ENCODE data around the gene AGXT. TPM values are rescaled to one million over a fixed set of nuclear protein-coding genes. Genes with fewer than 3 reads are reported as not detected.

AGXT gene
- total and polyA plus RNA-seq, 2 of the 8 experiments (the other 6 are each of a cell fraction or from before 2014, with no cell fraction given) = 0.03 TPM; not detected in 1

DNA sequence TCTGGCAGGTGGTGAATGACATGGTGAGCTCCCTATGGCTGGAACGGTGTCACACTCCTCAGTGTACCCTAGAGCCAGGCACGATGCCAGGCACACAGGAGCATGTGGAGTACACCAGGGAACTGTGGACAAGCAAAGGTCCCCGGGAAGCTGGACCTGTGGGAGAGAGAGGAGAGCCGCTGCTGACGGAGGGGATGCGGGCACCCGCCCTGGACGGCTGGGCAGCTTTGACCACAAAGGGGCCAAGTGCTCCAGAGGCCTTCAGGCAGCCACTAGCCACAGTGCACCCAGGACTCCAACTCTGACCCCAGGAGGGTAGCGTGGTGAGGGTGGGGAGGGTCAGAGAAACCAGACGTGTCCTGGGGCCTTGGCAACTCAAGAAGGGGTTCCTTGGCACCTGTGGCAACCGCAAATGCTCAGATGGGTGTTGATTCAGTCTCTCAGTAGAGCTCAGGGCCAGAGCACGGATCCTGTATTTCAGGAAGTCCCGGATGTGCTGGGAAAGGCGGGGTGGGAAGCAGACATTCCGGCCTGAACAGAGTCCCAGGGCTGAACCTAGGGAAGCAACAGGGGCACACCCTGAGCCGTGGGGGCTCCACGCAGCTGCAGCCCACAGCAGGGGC is 29.6 kb downstream of the AGXT start:
- no peak overlapping the region for H2BK5ac ChIP-seq (ENCODE audit: low read depth, low read length)
- ChIA-PET POLR2A (ENCODE audit: partially characterized antibody) (interaction anchor here (0.6 kb wide), 1 partner anchor 173 kb away, joined by 3 read pairs; no protein-coding TSS in a partner anchor), CTCF (ENCODE audit: partially characterized antibody) (interaction anchor here (1.0 to 4.1 kb wide), 8 partner anchors 11 to 118 kb away, joined by 3 to 20 read pairs (median 4); no protein-coding TSS in a partner anchor)
- H3K79me2 ChIP-seq (ENCODE audit: control insufficient read depth in 1 of 2, insufficient read depth in 2 of 2, low read length in 2 of 2) = no peaks in the 10 kb centered on the region
- no peaks in the 10 kb centered on the region for H3K79me1 ChIP-seq (ENCODE audit: low read depth, low read length)
- H2BK20ac ChIP-seq (ENCODE audit: low read length) = no peak overlapping the region
- H2BK12ac ChIP-seq (ENCODE audit: low read depth, low read length) = no peak overlapping the region
- H3K4me2 ChIP-seq (ENCODE audit: insufficient read depth in 1 of 2, low read depth in 2 of 2, low read length in 2 of 2) = no peak overlapping the region
- H4K5ac ChIP-seq (ENCODE audit: insufficient read length, low read depth, low read length) = no peak overlapping the region
- peak overlapping the region; percentile 38; the same call in 1 of the 2 replicates for H4K8ac ChIP-seq (ENCODE audit: extremely low read depth, insufficient read depth, low read length)
- H3K27me3 ChIP-seq (replicated peaks in 1 of 4; ENCODE audit: control insufficient read depth in 3 of 4, extremely low read depth in 1 of 4, insufficient read depth in 3 of 4, low read length in 3 of 4) = no peaks in the 10 kb centered on the region
- no peak overlapping the region for H2AFZ ChIP-seq (ENCODE audit: low read length)
- no peak overlapping the region for H3K4ac ChIP-seq (replicated peaks; ENCODE audit: insufficient read length, low read depth, low read length)
- no peak overlapping the region for H3K56ac ChIP-seq (replicated peaks; ENCODE audit: insufficient read length, low read depth, low read length)
- H2AK5ac ChIP-seq (ENCODE audit: low read depth, low read length) = no peak overlapping the region
- no peak overlapping the region for H3K18ac ChIP-seq (ENCODE audit: extremely low read depth, low read length)
- H3K36me3 ChIP-seq (ENCODE audit: control insufficient read depth in 2 of 4, insufficient read depth in 4 of 4, low read length in 3 of 4) = no peaks in the 10 kb centered on the region
- no peak overlapping the region for H3K4me3 ChIP-seq (ENCODE audit: extremely low read depth in 1 of 4, insufficient read depth in 2 of 4, low read depth in 3 of 4, low read length in 4 of 4)
- DNase-seq (ENCODE audit: low read depth in 1 of 2, low spot score in 2 of 2) = no peak
- H3K4me1 ChIP-seq (replicated peaks in 1 of 4; ENCODE audit: control insufficient read depth in 3 of 4, insufficient read depth in 4 of 4, low read length in 3 of 4) = 0 out of 7 replicates have a peak, but pooled peaks cover 0 to 2% (median 0%) of the 10 kb centered on the region in 4 experiments
- no peak overlapping the region for H2BK15ac ChIP-seq (ENCODE audit: low read length)
- WGBS, 2 experiments (ENCODE audit: extremely low coverage in 1 of 2, insufficient coverage in 1 of 2, insufficient read length in 1 of 2, insufficient replicate concordance in 2 of 2, low coverage in 1 of 2, low lambda C conversion rate in 2 of 2, missing lambda C conversion rate in 1 of 2) = 85% methylated on average over 16 of the region's 17 CpGs; no CpG with 5 or more reads in 1 of the 2 experiments
- FAIRE-seq = no peak
- H3K23me2 ChIP-seq (ENCODE audit: low read depth, low read length) = no peaks in the 10 kb centered on the region
- H4K91ac ChIP-seq (replicated peaks; ENCODE audit: insufficient read length, low read length) = no peak overlapping the region
- no peak overlapping the region for H3K14ac ChIP-seq (ENCODE audit: insufficient read length)
- no peak overlapping the region; a peak in 1 of 7 replicates for H3K9ac ChIP-seq (replicated peaks in 1 of 4; ENCODE audit: extremely low read depth in 1 of 4, low read depth in 3 of 4, low read length in 3 of 4)
- peaks cover 0 to 3% of the 10 kb centered on the region in 2 experiments; a peak in 1 of 4 replicates for H3K9me3 ChIP-seq (ENCODE audit: insufficient read depth in 2 of 2, low read depth in 1 of 2, low read length in 1 of 2)
- peaks cover 0 to 2% of the 10 kb centered on the region in 2 experiments for H4K20me1 ChIP-seq (replicated peaks in 1 of 2; ENCODE audit: control insufficient read depth in 1 of 2, insufficient read depth in 2 of 2, low read length in 2 of 2)
- H3K23ac ChIP-seq (ENCODE audit: insufficient read length) = no peak overlapping the region
- no peak overlapping the region for H2BK120ac ChIP-seq (replicated peaks; ENCODE audit: low read depth, low read length)
- H3K27ac ChIP-seq (ENCODE audit: low read depth, low read length) = no peak overlapping the region
- TF ChIP-seq, protein P1, sequence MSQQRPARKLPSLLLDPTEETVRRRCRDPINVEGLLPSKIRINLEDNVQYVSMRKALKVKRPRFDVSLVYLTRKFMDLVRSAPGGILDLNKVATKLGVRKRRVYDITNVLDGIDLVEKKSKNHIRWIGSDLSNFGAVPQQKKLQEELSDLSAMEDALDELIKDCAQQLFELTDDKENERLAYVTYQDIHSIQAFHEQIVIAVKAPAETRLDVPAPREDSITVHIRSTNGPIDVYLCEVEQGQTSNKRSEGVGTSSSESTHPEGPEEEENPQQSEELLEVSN (IDR thresholded peaks at IDR 0.05) = no peak
- TF ChIP-seq GABPA (IDR thresholded peaks at IDR 0.05; ENCODE audit: borderline replicate concordance, insufficient read depth, low read length) (no peak), KDM4A (IDR thresholded peaks at IDR 0.05; ENCODE audit: low read depth, low read length, severe bottlenecking) (no peak), SP4 (IDR thresholded peaks at IDR 0.05; ENCODE audit: low read length) (no peak), GTF2F1 (IDR thresholded peaks at IDR 0.05; ENCODE audit: borderline replicate concordance, low read depth, low read length) (no peak), HDAC2 (IDR thresholded peaks at IDR 0.05; ENCODE audit: borderline replicate concordance in 1 of 2, low read depth in 2 of 2, low read length in 2 of 2) (no peak), RBBP5 (IDR thresholded peaks at IDR 0.05; ENCODE audit: borderline replicate concordance, low read depth, low read length) (no peak), EGR1 (IDR thresholded peaks at IDR 0.05; ENCODE audit: borderline replicate concordance, low read depth, low read length) (no peak), TEAD4 (IDR thresholded peaks at IDR 0.05; ENCODE audit: low read depth, low read length) (no peak), SUZ12 (IDR thresholded peaks at IDR 0.05; ENCODE audit: low read length) (no peak), TAF7 (optimal IDR thresholded peaks at IDR 0.05; ENCODE audit: borderline replicate concordance, low read depth, low read length) (no peak)

Data from H1 (cell line).